ENCODE results near the gene FOXP1.

Gene FOXP1

DNA sequence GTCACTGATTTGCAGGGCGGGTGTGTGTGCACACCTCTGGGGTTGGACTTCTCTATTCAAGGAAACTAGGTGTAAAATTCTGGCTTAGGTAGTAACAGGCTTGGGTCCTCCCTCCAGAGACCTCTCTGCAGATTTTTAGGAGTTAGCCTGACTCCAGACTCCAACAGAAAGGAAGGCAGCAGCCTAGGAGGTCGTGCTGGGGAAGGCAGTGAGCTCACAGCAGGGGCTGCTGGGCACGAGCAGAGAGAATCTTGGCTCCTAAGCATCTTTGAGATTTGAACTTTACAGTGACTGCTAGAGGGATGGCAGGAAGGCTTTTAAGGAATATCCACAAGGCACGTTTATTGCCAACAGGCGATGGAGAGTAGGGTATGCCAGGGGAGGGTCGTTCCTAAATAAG is 612.6 kb downstream of the FOXP1 start:
- Histone ChIP-seq H3K4me3 (ENCODE audit: low read length) (no peak overlapping the region), H3K4me1 (ENCODE audit: control insufficient read depth, insufficient read depth, low read length) (no peaks in the 10 kb centered on the region), H3K36me3 (ENCODE audit: control insufficient read depth, insufficient read depth, low read length) (no peaks in the 10 kb centered on the region)

DNA sequence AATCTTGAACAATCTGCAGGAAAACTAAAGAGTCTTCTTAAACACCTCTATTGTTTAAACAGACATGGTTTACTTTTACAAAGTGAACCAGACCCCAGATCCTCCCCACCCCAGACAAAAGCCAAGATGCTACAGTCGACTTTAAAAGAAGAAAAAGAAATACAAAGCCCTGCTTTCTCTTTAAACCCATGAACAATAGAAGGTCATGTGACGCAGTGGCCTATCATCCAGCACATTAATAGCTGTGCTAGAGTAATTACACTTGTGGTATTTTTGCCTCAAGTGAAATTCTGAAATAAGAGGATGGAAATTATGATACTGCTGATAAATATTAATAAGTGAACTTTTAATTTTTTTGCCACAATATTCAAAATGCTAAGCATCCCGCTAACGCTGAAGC is 613.4 kb downstream of the FOXP1 start:
- Histone ChIP-seq H3K4me1 (ENCODE audit: control insufficient read depth, insufficient read depth, low read length) (no peaks in the 10 kb centered on the region), H3K9me3 (ENCODE audit: control insufficient read depth, low read length) (no peaks in the 10 kb centered on the region), H3K4me3 (ENCODE audit: low read length) (no peak overlapping the region), H3K27me3 (ENCODE audit: control insufficient read depth, insufficient read depth, low read length) (no peaks in the 10 kb centered on the region), H3K36me3 (ENCODE audit: control insufficient read depth, insufficient read depth, low read length) (no peaks in the 10 kb centered on the region), H3K9ac (ENCODE audit: low read length) (no peak overlapping the region)

More for the DNA sequence above, 612.6 kb downstream of the FOXP1 start:
- no peaks in the 10 kb centered on the region for H3K27me3 ChIP-seq (ENCODE audit: control insufficient read depth, insufficient read depth, low read length)
- no peaks in the 10 kb centered on the region for H3K9me3 ChIP-seq (ENCODE audit: control insufficient read depth, low read length)
- H3K9ac ChIP-seq (ENCODE audit: low read length) = no peak overlapping the region

- Histone ChIP-seq H3K4me1 (ENCODE audit: control insufficient read depth, insufficient read depth, low read length) (no peaks in the 10 kb centered on the region), H3K9ac (ENCODE audit: low read length) (no peak overlapping the region)
These were observed 619.9 kb downstream of the FOXP1 start for GRCh38 chr3:70963431-70964275.

GRCh38 chr3:70959506-70960291 is 623.8 kb downstream of the FOXP1 start:
- H3K9me3 ChIP-seq (ENCODE audit: control insufficient read depth, low read length) = no peaks in the 10 kb centered on the region
- no peaks in the 10 kb centered on the region for H3K27me3 ChIP-seq (ENCODE audit: control insufficient read depth, insufficient read depth, low read length)
- H3K4me3 ChIP-seq (ENCODE audit: low read length) = no peak overlapping the region
- H3K36me3 ChIP-seq (ENCODE audit: control insufficient read depth, insufficient read depth, low read length) = peaks cover 7% of the 10 kb centered on the region
- no peak overlapping the region for H3K9ac ChIP-seq (ENCODE audit: low read length)
- no peaks in the 10 kb centered on the region for H3K4me1 ChIP-seq (ENCODE audit: control insufficient read depth, insufficient read depth, low read length)

More at GRCh38 chr3:70963431-70964275, 619.9 kb downstream of the FOXP1 start:
- Histone ChIP-seq H3K27me3 (ENCODE audit: control insufficient read depth, insufficient read depth, low read length) (no peaks in the 10 kb centered on the region), H3K4me3 (ENCODE audit: low read length) (no peak overlapping the region), H3K9me3 (ENCODE audit: control insufficient read depth, low read length) (no peaks in the 10 kb centered on the region), H3K36me3 (ENCODE audit: control insufficient read depth, insufficient read depth, low read length) (peaks cover 7% of the 10 kb centered on the region)

GRCh38 chr3:70952033-70952747 is 631.3 kb downstream of the FOXP1 start:
- Histone ChIP-seq H3K9me3 (ENCODE audit: control insufficient read depth, low read length) (no peaks in the 10 kb centered on the region), H3K4me1 (ENCODE audit: control insufficient read depth, insufficient read depth, low read length) (no peaks in the 10 kb centered on the region), H3K36me3 (ENCODE audit: control insufficient read depth, insufficient read depth, low read length) (no peaks in the 10 kb centered on the region), H3K9ac (ENCODE audit: low read length) (no peak overlapping the region), H3K27me3 (ENCODE audit: control insufficient read depth, insufficient read depth, low read length) (peaks cover 3% of the 10 kb centered on the region), H3K4me3 (ENCODE audit: low read length) (no peak overlapping the region)

- no peak overlapping the region for H3K4me3 ChIP-seq (ENCODE audit: low read length)
- H3K4me1 ChIP-seq (ENCODE audit: control insufficient read depth, insufficient read depth, low read length) = no peaks in the 10 kb centered on the region
- H3K9me3 ChIP-seq (ENCODE audit: control insufficient read depth, low read length) = no peaks in the 10 kb centered on the region
- no peaks in the 10 kb centered on the region for H3K36me3 ChIP-seq (ENCODE audit: control insufficient read depth, insufficient read depth, low read length)
- H3K27me3 ChIP-seq (ENCODE audit: control insufficient read depth, insufficient read depth, low read length) = peaks cover 3% of the 10 kb centered on the region
- no peak overlapping the region for H3K9ac ChIP-seq (ENCODE audit: low read length)
These were observed 632.2 kb downstream of the FOXP1 start for GRCh38 chr3:70951316-70951715.

GRCh38 chr3:70947579-70947978 is 635.9 kb downstream of the FOXP1 start:
- H3K9me3 ChIP-seq (ENCODE audit: control insufficient read depth, low read length) = no peaks in the 10 kb centered on the region

DNA sequence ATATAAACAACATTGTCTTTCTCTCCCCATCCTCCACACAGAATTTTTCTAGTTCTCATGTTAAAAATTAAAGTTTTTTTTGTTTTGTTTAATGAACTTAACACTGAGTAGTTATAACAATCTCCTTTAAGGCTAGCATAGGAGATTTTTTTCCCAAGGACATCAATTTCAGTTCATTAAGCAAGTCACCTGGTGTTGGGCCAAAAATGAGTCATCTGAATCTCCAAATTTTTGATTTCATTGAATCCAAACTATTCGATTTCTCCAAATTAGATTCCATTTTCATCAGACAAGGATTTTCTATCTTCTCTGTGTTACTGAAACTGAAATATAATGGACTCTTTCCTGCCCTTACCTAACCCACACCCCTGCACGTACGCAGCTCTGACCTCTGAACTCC is 639.6 kb downstream of the FOXP1 start:
- no peaks in the 10 kb centered on the region for H3K36me3 ChIP-seq (ENCODE audit: control insufficient read depth, insufficient read depth, low read length)
- H3K9ac ChIP-seq (ENCODE audit: low read length) = no peak overlapping the region
- no peaks in the 10 kb centered on the region for H3K4me1 ChIP-seq (ENCODE audit: control insufficient read depth, insufficient read depth, low read length)
- no peak overlapping the region for H3K4me3 ChIP-seq (ENCODE audit: low read length)
- H3K9me3 ChIP-seq (ENCODE audit: control insufficient read depth, low read length) = no peaks in the 10 kb centered on the region
- H3K27me3 ChIP-seq (ENCODE audit: control insufficient read depth, insufficient read depth, low read length) = no peaks in the 10 kb centered on the region

More at GRCh38 chr3:70947579-70947978, 635.9 kb downstream of the FOXP1 start:
- H3K4me3 ChIP-seq (ENCODE audit: low read length) = no peak overlapping the region
- H3K27me3 ChIP-seq (ENCODE audit: control insufficient read depth, insufficient read depth, low read length) = peaks cover 3% of the 10 kb centered on the region
- H3K9ac ChIP-seq (ENCODE audit: low read length) = no peak overlapping the region
- H3K4me1 ChIP-seq (ENCODE audit: control insufficient read depth, insufficient read depth, low read length) = no peaks in the 10 kb centered on the region
- no peaks in the 10 kb centered on the region for H3K36me3 ChIP-seq (ENCODE audit: control insufficient read depth, insufficient read depth, low read length)

GRCh38 chr3:70933105-70933810 is 650.3 kb downstream of the FOXP1 start:
- H3K4me1 ChIP-seq (ENCODE audit: control insufficient read depth, insufficient read depth, low read length) = no peaks in the 10 kb centered on the region
- H3K9ac ChIP-seq (ENCODE audit: low read length) = no peak overlapping the region
- no peaks in the 10 kb centered on the region for H3K9me3 ChIP-seq (ENCODE audit: control insufficient read depth, low read length)

DNA sequence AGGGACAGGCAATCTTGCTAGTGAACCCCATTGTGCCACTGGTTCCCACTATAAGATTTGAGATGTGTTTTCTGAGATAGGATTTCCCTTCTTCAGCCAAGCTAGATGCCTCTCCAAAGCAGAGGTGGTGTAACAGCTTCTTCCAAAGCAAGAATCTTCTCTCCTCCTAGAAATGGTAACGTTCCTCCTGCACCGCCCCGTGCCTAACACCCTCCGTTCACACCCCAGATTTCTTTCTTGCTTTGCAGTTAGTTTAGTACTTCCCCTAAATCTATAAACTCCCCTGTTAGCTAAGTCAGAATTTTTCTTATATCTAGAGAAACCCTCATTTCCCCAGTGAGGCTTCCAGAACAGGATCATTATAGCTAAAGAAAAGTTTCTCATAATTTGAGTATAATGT is 653.5 kb downstream of the FOXP1 start:
- Histone ChIP-seq H3K4me3 (ENCODE audit: low read length) (no peak overlapping the region), H3K9me3 (ENCODE audit: control insufficient read depth, low read length) (no peaks in the 10 kb centered on the region), H3K27me3 (ENCODE audit: control insufficient read depth, insufficient read depth, low read length) (no peaks in the 10 kb centered on the region), H3K36me3 (ENCODE audit: control insufficient read depth, insufficient read depth, low read length) (no peaks in the 10 kb centered on the region), H3K9ac (ENCODE audit: low read length) (no peak overlapping the region), H3K4me1 (ENCODE audit: control insufficient read depth, insufficient read depth, low read length) (no peaks in the 10 kb centered on the region)

More at GRCh38 chr3:70933105-70933810, 650.3 kb downstream of the FOXP1 start:
- no peak overlapping the region for H3K4me3 ChIP-seq (ENCODE audit: low read length)
- H3K27me3 ChIP-seq (ENCODE audit: control insufficient read depth, insufficient read depth, low read length) = no peaks in the 10 kb centered on the region
- no peaks in the 10 kb centered on the region for H3K36me3 ChIP-seq (ENCODE audit: control insufficient read depth, insufficient read depth, low read length)

- Histone ChIP-seq H3K4me3 (ENCODE audit: low read length) (no peak overlapping the region), H3K9ac (ENCODE audit: low read length) (no peak overlapping the region), H3K4me1 (ENCODE audit: control insufficient read depth, insufficient read depth, low read length) (no peaks in the 10 kb centered on the region), H3K27me3 (ENCODE audit: control insufficient read depth, insufficient read depth, low read length) (no peaks in the 10 kb centered on the region), H3K36me3 (ENCODE audit: control insufficient read depth, insufficient read depth, low read length) (no peaks in the 10 kb centered on the region), H3K9me3 (ENCODE audit: control insufficient read depth, low read length) (no peaks in the 10 kb centered on the region)
These were observed 656.3 kb downstream of the FOXP1 start for GRCh38 chr3:70927239-70927638.
